ENCODE measurements around the gene BLOC1S4.
"Not testable (repeated sequence)": the region's sequence is repeated elsewhere in the genome, so short reads cannot be mapped to it uniquely, and the experiment has no call there.

Gene BLOC1S4

DNA sequence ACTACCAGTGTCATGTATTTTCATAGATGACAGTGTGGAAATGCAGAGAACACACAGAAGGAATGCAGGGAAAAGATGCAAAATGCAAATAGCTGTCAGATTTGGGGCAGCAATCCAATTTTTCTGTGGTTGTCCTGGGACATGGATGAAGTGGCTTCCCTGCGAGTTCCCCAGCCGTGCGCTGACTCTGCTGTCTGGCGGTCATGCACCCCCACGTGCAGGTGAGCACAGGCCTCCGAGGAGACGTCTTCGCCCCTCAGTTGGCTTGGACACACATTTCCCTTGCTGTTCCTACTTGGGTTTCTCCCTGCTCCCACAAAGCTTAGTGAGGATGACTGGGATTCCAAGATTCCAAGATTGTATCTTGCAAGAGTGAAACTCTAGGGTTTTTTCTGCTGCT is 24.4 kb downstream of the BLOC1S4 start:
- DNase-seq (ENCODE audit: low spot score) = no peak

GRCh38 chr4:6742507-6742906 is 26.5 kb downstream of the BLOC1S4 start:
- DNase-seq (ENCODE audit: low spot score) = no peak

GRCh38 chr4:6742989-6743388 is 27.0 kb downstream of the BLOC1S4 start:
- no peak for DNase-seq (ENCODE audit: low spot score)

DNA sequence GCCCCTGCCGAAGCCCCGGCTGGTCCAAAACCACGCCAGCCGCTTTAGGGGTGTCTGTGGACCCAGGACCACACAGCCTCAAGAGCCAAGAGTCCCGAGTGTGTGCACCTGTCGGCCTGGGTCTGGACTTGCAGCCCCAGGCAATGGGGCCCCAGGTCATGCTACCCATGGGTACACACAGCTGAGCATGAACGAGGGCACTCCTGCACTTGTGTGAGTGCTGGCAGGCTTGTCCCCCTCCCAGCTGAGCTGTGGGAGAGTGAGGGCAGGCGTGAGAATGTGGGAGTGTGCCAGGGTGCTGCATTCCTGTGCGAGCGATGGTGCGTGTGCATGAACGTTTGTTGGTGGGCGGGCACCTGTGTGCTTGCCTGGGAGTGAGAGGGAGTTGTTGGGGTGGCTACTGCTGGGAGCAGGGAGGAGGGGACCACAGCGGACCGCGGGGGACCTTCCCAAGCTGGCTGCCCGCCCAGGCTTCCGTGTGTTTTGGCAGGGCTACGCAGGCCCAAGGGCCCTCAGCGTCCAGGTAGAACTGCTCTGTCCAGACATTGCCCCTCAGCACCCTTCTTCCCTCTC is 30.8 kb downstream of the BLOC1S4 start:
- DNase-seq (ENCODE audit: low spot score) = no peak

DNA sequence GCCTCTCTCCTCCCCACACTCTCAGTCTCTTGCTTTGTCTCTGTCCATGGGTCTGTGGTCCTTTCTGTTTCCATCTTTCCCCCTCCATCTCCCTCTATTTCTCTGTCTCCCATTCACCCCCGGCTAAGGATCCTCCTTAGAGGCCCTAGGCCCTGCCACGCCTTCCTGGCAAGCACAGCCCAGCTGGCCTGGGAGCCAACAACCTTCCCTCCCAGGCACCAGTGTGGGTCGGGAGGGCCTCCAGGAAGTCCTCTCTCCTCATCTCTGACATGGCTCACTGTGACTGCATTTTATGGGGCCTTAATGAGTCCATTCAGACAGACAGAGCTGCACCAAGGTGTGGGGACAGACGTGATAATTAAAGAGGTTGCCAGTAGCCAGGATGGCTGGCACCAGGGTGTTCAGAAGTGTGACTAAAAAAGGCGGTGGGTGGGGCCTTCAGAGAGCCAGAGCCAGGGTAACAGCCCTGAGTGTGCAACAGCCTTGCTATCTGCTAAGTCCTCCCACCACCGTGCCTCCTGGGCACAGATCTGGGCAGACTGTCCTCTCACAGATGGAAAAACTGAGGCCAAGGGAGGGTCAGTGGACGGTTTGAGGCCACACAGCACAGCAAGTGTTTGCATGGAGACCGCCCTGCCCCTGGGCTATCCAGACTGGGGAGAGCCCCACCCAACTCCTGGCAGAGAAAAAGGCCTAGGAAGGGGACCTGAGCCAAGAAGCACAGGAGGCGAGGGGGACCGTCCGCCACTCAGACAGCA is 31.5 kb downstream of the BLOC1S4 start:
- DNase-seq (ENCODE audit: low spot score) = no peak

DNA sequence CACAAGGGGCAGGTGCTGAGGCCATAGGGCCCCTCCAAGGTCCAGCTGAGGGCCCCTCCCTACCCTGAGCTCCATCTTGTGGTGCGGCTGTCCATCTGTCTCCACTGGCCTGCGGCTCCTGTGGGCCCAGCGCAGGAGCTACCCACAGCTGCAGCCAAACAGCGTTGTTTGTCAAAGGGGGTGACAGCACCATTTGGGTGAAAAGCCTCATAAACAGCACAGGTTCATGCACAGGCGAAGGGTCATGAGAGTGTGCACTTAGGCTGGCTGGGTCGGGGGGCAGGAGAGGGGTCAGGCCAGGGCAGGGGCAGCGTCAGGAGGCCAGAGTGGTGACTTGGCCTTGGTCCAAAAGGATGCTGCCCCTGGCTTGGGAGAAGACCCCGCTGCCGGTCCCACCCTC is 32.3 kb downstream of the BLOC1S4 start:
- no peak for DNase-seq (ENCODE audit: low spot score)

DNA sequence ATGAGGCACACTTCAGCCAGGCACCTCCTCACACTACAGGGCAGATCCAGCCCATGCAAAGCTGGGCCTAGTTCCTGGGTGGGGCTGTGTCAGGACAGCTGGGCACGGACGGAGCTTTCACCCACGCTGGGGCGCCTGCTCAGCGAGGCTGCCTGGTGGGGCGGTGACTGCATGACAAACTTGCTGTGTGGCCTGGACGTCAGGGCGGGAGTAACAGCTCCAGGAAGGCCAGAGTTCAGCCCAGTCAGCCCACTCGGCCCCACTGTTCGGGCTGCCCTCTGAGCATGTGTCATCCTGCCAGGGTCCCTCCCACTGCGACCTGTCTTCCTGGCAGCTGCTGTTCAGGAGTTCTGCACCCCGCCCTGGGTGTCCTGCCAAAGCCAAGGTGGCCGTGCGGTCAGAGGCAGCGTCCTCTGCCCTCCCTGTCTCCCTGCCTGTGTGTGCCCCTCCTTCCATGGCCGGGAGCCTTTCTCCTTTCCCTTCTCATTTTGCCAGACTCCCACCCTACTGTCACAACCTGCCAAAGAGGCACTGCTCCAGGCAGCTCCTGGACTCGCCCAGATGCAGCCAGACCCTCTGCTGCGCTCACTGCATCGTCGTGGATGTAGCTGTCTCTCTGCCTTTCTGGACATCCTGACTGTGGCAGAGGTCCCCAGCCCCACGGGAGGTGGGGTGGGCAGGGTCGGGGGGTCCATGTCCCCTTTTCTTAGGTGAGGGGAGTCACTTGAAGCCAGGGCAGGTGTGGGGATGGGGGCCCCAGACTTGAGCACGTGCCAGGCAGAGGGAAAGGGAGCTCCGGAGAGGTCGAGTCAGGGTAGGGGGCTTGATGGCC is 33.6 kb downstream of the BLOC1S4 start:
- no peak for DNase-seq (ENCODE audit: low spot score)

DNA sequence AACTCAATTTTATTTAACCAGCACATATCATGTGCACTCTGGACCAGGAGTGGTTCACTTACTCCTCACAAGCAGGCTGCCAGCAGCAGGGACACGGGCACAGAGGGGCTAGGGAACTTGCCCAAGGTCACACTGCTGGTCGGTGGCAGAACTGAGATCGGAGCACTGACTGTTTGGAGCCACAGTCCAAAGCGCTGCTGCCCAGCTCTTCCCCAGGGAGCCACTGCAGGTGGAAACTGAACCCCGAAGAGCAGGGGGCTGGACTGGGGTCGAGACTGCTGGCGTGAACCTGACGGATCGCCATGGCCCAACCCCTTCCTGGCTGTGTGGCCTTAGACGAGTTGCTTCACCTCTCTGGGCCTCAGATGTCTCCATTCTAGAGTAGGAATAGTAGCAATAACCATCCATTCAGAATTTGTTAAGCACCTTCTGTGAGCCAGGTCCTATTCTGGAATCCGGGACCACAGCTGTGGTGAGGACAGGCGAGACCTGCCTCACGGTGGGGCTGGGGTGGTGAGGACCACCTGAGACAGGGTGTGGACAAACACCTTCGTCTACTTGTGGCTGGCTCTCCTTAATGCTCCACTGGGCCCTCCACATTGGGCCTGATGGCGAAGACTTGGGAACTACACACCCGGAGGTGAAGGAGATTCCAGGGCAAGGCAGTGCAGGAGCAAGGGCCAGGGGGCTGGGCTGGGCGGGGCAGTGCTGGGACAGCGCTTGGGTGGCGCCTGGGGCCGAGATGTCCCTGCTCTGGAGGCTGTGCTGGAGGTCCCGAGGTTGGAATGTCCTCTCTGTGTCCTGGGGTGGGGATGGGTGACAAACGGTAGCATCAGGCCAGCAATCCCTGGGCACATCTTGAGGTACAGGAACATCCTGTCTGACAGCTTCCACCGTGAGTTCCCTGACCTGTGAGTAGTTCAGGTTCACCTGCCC is 34.6 kb downstream of the BLOC1S4 start:
- DNase-seq (ENCODE audit: low spot score) = no peak

- DNase-seq (ENCODE audit: low spot score) = no peak
Observed at GRCh38 chr4:6751611-6752485, 35.9 kb downstream of the BLOC1S4 start.

- DNase-seq (ENCODE audit: low spot score) = peak; percentile 26
Observed at GRCh38 chr4:6752486-6752829, 36.5 kb downstream of the BLOC1S4 start.

DNA sequence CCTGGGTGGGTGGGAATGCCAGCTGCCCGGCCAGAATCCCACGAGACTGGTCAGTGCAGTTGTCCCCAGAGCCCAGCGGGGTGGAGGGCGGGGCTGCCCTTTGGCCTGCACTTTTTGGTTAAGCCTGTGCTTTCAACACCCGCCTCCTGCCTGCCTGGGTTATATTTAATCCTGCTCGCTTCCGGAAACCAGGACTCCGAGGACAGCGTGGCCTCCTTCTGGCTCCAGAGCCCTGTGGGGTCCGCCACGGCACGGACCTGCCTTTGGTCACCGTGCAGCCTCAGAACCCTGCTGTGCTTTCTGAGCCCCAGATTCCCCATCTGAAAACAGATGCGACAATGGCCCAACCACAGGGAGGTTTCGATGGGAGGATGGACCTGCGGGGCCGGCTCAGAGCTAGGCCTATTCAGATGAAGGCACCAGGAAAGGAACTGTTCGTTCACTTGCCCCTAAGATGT is 37.2 kb downstream of the BLOC1S4 start:
- no peak for DNase-seq (ENCODE audit: low spot score)

GRCh38 chr4:6753891-6754290 is 37.9 kb downstream of the BLOC1S4 start:
- no peak for DNase-seq (ENCODE audit: low spot score)

- DNase-seq (ENCODE audit: low spot score) = no peak
Observed at GRCh38 chr4:6754481-6755087, 38.6 kb downstream of the BLOC1S4 start.

- DNase-seq (ENCODE audit: low spot score) = no peak
Observed at GRCh38 chr4:6755088-6755753, 39.2 kb downstream of the BLOC1S4 start.

DNA sequence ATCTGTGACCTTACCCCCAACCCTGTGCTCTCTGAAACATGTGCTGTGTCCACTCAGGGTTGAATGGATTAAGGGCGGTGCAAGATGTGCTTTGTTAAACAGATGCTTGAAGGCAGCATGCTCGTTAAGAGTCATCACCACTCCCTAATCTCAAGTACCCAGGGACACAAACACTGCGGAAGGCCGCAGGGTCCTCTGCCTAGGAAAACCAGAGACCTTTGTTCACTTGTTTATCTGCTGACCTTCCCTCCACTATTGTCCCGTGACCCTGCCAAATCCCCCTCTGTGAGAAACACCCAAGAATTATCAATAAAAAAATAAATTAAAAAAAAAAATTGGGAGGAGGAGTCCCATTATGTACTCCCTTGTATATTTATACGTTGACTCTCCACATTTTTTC is 40.4 kb downstream of the BLOC1S4 start:
- DNase-seq (ENCODE audit: low spot score) = not testable (repeated sequence)

DNA sequence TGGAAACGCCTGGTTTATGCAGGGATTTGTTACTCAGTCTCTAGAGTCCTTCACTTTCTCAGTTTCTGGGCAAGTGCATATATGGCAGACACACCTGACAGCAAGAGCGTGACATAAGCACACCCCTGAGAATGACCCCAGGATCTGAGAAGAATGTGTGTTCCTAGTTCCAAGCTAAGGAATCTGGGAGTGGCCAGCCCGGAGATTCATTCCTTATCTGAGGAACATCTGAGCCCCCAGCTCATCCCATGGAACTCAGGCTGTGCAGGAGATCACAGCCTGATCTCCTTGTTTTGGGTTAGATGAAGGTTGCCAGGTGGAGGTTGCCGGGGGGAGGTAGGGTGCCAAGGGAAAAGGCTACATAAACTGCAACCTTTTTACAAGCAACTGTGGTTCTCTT is 42.8 kb downstream of the BLOC1S4 start:
- no peak for DNase-seq (ENCODE audit: low spot score)

GRCh38 chr4:6760865-6761264 is 44.9 kb downstream of the BLOC1S4 start:
- DNase-seq (ENCODE audit: low spot score) = no peak

- peak; percentile 69 for DNase-seq (ENCODE audit: low spot score)
Observed at GRCh38 chr4:6761649-6762615, 46.0 kb downstream of the BLOC1S4 start.
